ENCODE results near the gene TMEM218. TPM values are rescaled to one million over a fixed set of nuclear protein-coding genes. Genes with fewer than 3 reads are reported as not detected.

Gene TMEM218
- total and polyA plus RNA-seq, 10 of the 15 experiments (the other 5 are each of a cell fraction or from before 2014, with no cell fraction given) = 11.2 to 50.3 (median 28.8) TPM

- TF ChIP-seq ATF2 (IDR thresholded peaks at IDR 0.05; ENCODE audit: low read length) (no peak), BCL3 (IDR thresholded peaks at IDR 0.05; ENCODE audit: borderline replicate concordance, insufficient read depth, low read depth, low read length, poor library complexity, severe bottlenecking) (no peak), BMI1 (IDR thresholded peaks at IDR 0.05; ENCODE audit: borderline replicate concordance) (no peak), NFIC (IDR thresholded peaks at IDR 0.05; ENCODE audit: low read depth, low read length) (no peak), SREBF1 (IDR thresholded peaks at IDR 0.05; ENCODE audit: low read length) (no peak), MTA3 (IDR thresholded peaks at IDR 0.05; ENCODE audit: borderline replicate concordance, low read length) (no peak), REST (IDR thresholded peaks at IDR 0.05; ENCODE audit: low read depth, low read length) (no peak), CHD2 (IDR thresholded peaks at IDR 0.05; ENCODE audit: borderline replicate concordance, low read depth, low read length) (no peak), FOS (IDR thresholded peaks at IDR 0.05; ENCODE audit: borderline replicate concordance, extremely low read depth, insufficient read length) (no peak)
- 91% methylated on average over 2 of the region's 2 CpGs for WGBS (ENCODE audit: insufficient coverage, insufficient replicate concordance, low lambda C conversion rate, missing lambda C conversion rate)
Measured at GRCh38 chr11:125094731-125095130, 16.7 kb downstream of the TMEM218 start.

More at GRCh38 chr11:125094731-125095130, 16.7 kb downstream of the TMEM218 start:
- no peak for ATAC-seq
- H3K36me3 ChIP-seq (ENCODE audit: control insufficient read depth in 2 of 2, insufficient read depth in 2 of 2, low read length in 1 of 2) = no peaks in the 10 kb centered on the region
- H3K4me3 ChIP-seq = no peak overlapping the region
- H3K9me3 ChIP-seq (replicated peaks; ENCODE audit: control insufficient read depth, insufficient read depth, low read length) = no peaks in the 10 kb centered on the region
- H3K27me3 ChIP-seq (replicated peaks in 1 of 2; ENCODE audit: control insufficient read depth in 2 of 2, insufficient read depth in 2 of 2, low read length in 1 of 2) = no peaks in the 10 kb centered on the region
- DNase-seq (ENCODE audit: low read depth, low spot score) = no peak
- intact Hi-C loops (cut with micrococcal nuclease; ENCODE audit: unreplicated experiment) = loop anchor here (5.0 kb wide), 1 partner anchor 313 kb away; no protein-coding TSS in a partner anchor
- CTCF ChIA-PET = interaction anchor here (1.1 to 1.6 kb wide), 3 partner anchors 15 to 35 kb away, joined by 3 to 4 read pairs (median 3); no protein-coding TSS in a partner anchor
- POLR2A ChIA-PET = interaction anchor here (1.5 kb wide), 1 partner anchor 17 kb away, joined by 4 read pairs; the partner anchor contains the start of gene TMEM218
- no peaks in the 10 kb centered on the region for H3K4me1 ChIP-seq (ENCODE audit: control insufficient read depth, insufficient read depth, low read length)
- no TSS peak for BruUV-seq (replicated peaks)
- SMC1A ChIA-PET (ENCODE audit: uncharacterized antibody, unreplicated experiment) = interaction anchor here (2.3 kb wide), 1 partner anchor 15 kb away, joined by 7 read pairs; no protein-coding TSS in a partner anchor
- in situ Hi-C loops (cut with MboI) = no loop called here
- H3K27ac ChIP-seq (ENCODE audit: control insufficient read depth, insufficient read depth) = no peak overlapping the region
- H4K20me1 ChIP-seq (ENCODE audit: control insufficient read depth, insufficient read depth) = no peaks in the 10 kb centered on the region
- H2AFZ ChIP-seq (ENCODE audit: control insufficient read depth, low read depth, low read length) = no peak overlapping the region
- RAD21 ChIA-PET (ENCODE audit: unreplicated experiment) = interaction anchor here (1.1 kb wide), 1 partner anchor 29 kb away, joined by 3 read pairs; no protein-coding TSS in a partner anchor
- H3K9ac ChIP-seq (ENCODE audit: control insufficient read depth, insufficient read depth, low read length) = no peak overlapping the region
- no peak overlapping the region for H3K4me2 ChIP-seq (ENCODE audit: control insufficient read depth, insufficient read depth)
- H3K79me2 ChIP-seq (ENCODE audit: control insufficient read depth, insufficient read depth, low read length) = no peaks in the 10 kb centered on the region
- no peak for FAIRE-seq
